Measurements from ENCODE around the gene LIN9.

Gene LIN9

DNA sequence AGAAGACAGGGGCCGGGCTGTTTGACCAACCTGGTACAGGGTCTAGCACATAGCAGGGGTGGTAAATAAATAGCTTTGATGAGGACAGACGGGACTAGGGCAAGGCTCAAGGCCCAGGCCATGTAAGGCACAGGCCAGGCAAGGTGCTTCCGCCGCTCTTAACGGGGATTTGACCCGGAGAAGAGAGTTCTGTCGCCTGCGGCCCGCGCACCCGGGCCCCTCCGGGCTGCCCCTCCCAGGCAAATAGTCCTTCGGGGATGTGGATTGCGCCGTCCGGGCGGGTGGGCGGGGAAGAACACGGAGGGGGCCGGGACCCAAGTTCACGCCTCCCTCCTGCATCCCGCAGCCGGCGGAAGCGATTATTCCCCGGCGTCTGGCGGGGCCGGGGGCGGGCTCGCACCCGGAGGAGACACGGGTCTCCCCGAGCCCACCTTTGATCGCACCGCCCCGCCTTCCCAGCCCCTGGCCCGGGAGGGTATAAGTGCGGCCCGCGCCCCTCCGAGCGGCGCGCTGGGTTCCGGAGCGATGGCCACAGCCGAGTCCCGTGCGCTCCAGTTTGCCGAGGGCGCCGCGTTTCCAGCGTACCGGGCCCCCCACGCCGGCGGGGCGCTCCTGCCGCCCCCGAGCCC, 85.7 kb downstream of the LIN9 start, which contains the start of gene MIXL1:
MIXL1 (plus strand) TSS at position 508 of the 629 bp plus-strand sequence; CDS start at position 526, 18 bp downstream.
- Histone ChIP-seq H3K4me3 (ENCODE audit: low read length in 2 of 2) (peak within 1 kb of the TSS; percentile 57 to 63), H3K9ac (ENCODE audit: low read depth in 1 of 2, low read length in 2 of 2) (peak within 1 kb of the TSS; percentile 24 to 51), H3K27ac (ENCODE audit: low read depth in 2 of 2, low read length in 2 of 2) (no peak within 1 kb of the TSS), H3K36me3 (ENCODE audit: control insufficient read depth in 2 of 2, insufficient read depth in 2 of 2, low read length in 2 of 2) (no peaks in the 10 kb centered on the region), H3K27me3 (ENCODE audit: control insufficient read depth in 2 of 2, insufficient read depth in 2 of 2, low read length in 2 of 2) (peaks cover 4 to 14% of the 10 kb centered on the region in 2 donors), H3K4me1 (ENCODE audit: control insufficient read depth in 2 of 2, insufficient read depth in 2 of 2, low read length in 2 of 2) (peaks cover 0 to 7% of the 10 kb centered on the region in 2 donors), H3K9me3 (ENCODE audit: control insufficient read depth in 2 of 2, low read length in 2 of 2) (no peaks in the 10 kb centered on the region)

DNA sequence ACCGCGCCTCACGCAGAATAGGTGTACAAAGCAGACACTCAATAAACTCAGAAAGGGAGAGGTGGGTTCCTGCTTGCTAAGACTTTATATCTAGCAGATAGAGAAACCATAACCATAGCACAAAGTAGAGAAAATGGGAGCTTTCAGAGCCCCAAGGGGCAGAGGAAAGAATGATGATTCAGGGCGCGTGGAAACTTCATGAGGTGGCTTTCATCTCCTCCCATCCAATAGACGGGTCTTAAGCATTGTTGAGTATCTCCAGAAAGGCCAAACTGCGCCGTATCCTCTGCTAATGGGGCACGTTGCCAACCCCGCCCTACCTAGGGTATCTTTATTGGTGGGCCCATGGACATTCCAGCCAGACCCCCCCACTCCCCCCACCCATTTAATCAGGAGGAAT, 86.3 kb downstream of the LIN9 start:
- no peak overlapping the region for H3K27ac ChIP-seq (ENCODE audit: low read depth in 2 of 2, low read length in 2 of 2)
- H3K9ac ChIP-seq (ENCODE audit: low read depth in 1 of 2, low read length in 2 of 2) = no peak overlapping the region
- H3K4me1 ChIP-seq (ENCODE audit: control insufficient read depth in 2 of 2, insufficient read depth in 2 of 2, low read length in 2 of 2) = peaks cover 0 to 7% of the 10 kb centered on the region in 2 donors
- no peaks in the 10 kb centered on the region for H3K9me3 ChIP-seq (ENCODE audit: control insufficient read depth in 2 of 2, low read length in 2 of 2)
- peaks cover 4 to 14% of the 10 kb centered on the region in 2 donors for H3K27me3 ChIP-seq (ENCODE audit: control insufficient read depth in 2 of 2, insufficient read depth in 2 of 2, low read length in 2 of 2)
- no peaks in the 10 kb centered on the region for H3K36me3 ChIP-seq (ENCODE audit: control insufficient read depth in 2 of 2, insufficient read depth in 2 of 2, low read length in 2 of 2)
- H3K4me3 ChIP-seq (ENCODE audit: low read length in 2 of 2) = no peak overlapping the region

- H3K27ac ChIP-seq (ENCODE audit: low read depth in 2 of 2, low read length in 2 of 2) = no peak overlapping the region
- H3K4me3 ChIP-seq (ENCODE audit: low read length in 2 of 2) = no peak overlapping the region
- no peaks in the 10 kb centered on the region for H3K9me3 ChIP-seq (ENCODE audit: control insufficient read depth in 2 of 2, low read length in 2 of 2)
- H3K36me3 ChIP-seq (ENCODE audit: control insufficient read depth in 2 of 2, insufficient read depth in 2 of 2, low read length in 2 of 2) = no peaks in the 10 kb centered on the region
- peaks cover 4 to 14% of the 10 kb centered on the region in 2 donors for H3K27me3 ChIP-seq (ENCODE audit: control insufficient read depth in 2 of 2, insufficient read depth in 2 of 2, low read length in 2 of 2)
- H3K4me1 ChIP-seq (ENCODE audit: control insufficient read depth in 2 of 2, insufficient read depth in 2 of 2, low read length in 2 of 2) = peaks cover 0 to 7% of the 10 kb centered on the region in 2 donors
- no peak overlapping the region for H3K9ac ChIP-seq (ENCODE audit: low read depth in 1 of 2, low read length in 2 of 2)
Measured at GRCh38 chr1:226220473-226221189, 88.3 kb downstream of the LIN9 start.

DNA sequence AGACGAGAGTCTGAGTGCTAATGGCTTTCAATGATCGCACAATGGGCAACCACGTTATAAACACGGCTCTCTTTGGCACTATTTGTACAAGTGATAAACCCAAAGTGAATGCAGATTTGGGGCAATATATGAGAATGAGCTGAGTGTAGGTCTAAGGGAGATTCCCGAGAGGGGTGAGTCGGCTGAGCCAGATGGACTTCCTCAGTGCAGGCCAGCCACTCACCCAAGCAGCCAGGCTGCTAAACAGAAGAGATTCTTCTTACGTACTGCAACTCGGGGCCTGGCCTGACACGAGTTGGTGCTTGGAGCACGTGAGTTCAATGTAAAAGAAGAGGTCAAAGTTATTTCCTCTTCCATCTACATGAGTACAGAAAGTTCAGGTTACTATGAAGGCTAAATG, 91.7 kb downstream of the LIN9 start:
- no peaks in the 10 kb centered on the region for H3K36me3 ChIP-seq (ENCODE audit: control insufficient read depth in 2 of 2, insufficient read depth in 2 of 2, low read length in 2 of 2)
- H3K9ac ChIP-seq (ENCODE audit: low read depth in 1 of 2, low read length in 2 of 2) = no peak overlapping the region
- no peaks in the 10 kb centered on the region for H3K27me3 ChIP-seq (ENCODE audit: control insufficient read depth in 2 of 2, insufficient read depth in 2 of 2, low read length in 2 of 2)
- no peak overlapping the region for H3K4me3 ChIP-seq (ENCODE audit: low read length in 2 of 2)
- H3K27ac ChIP-seq (ENCODE audit: low read depth in 2 of 2, low read length in 2 of 2) = no peak overlapping the region
- H3K4me1 ChIP-seq (ENCODE audit: control insufficient read depth in 2 of 2, insufficient read depth in 2 of 2, low read length in 2 of 2) = no peaks in the 10 kb centered on the region
- no peaks in the 10 kb centered on the region for H3K9me3 ChIP-seq (ENCODE audit: control insufficient read depth in 2 of 2, low read length in 2 of 2)

- no peaks in the 10 kb centered on the region for H3K27me3 ChIP-seq (ENCODE audit: control insufficient read depth in 2 of 2, insufficient read depth in 2 of 2, low read length in 2 of 2)
- no peaks in the 10 kb centered on the region for H3K36me3 ChIP-seq (ENCODE audit: control insufficient read depth in 2 of 2, insufficient read depth in 2 of 2, low read length in 2 of 2)
- H3K9ac ChIP-seq (ENCODE audit: low read depth in 1 of 2, low read length in 2 of 2) = no peak overlapping the region
- no peak overlapping the region for H3K27ac ChIP-seq (ENCODE audit: low read depth in 2 of 2, low read length in 2 of 2)
- H3K9me3 ChIP-seq (ENCODE audit: control insufficient read depth in 2 of 2, low read length in 2 of 2) = no peaks in the 10 kb centered on the region
- H3K4me1 ChIP-seq (ENCODE audit: control insufficient read depth in 2 of 2, insufficient read depth in 2 of 2, low read length in 2 of 2) = no peaks in the 10 kb centered on the region
- no peak overlapping the region for H3K4me3 ChIP-seq (ENCODE audit: low read length in 2 of 2)
Measured at GRCh38 chr1:226216056-226216455, 92.9 kb downstream of the LIN9 start.

DNA sequence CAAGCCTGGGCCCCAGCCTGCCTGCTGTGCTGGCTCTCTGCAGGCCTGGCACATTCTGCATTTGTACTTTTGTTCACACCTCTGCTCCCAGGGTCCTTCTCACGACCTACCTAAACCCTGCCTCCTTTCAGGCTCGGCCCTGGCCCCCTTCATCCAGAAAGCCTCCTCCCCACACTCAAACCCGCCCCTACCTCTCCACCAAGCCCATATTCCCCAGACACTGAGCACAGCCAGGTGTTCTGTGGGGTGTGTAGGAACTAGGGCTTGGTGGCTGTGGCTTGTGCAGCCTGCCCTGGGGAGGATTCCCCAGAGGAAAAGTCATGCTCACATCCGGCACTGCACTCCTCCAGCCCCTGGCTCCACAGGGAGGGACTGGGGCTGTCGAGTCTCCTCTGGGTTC, 93.7 kb downstream of the LIN9 start:
- Histone ChIP-seq H3K4me1 (ENCODE audit: control insufficient read depth in 2 of 2, insufficient read depth in 2 of 2, low read length in 2 of 2) (no peaks in the 10 kb centered on the region), H3K36me3 (ENCODE audit: control insufficient read depth in 2 of 2, insufficient read depth in 2 of 2, low read length in 2 of 2) (no peaks in the 10 kb centered on the region), H3K4me3 (ENCODE audit: low read length in 2 of 2) (no peak overlapping the region), H3K27ac (ENCODE audit: low read depth in 2 of 2, low read length in 2 of 2) (no peak overlapping the region), H3K9me3 (ENCODE audit: control insufficient read depth in 2 of 2, low read length in 2 of 2) (no peaks in the 10 kb centered on the region), H3K9ac (ENCODE audit: low read depth in 1 of 2, low read length in 2 of 2) (no peak overlapping the region), H3K27me3 (ENCODE audit: control insufficient read depth in 2 of 2, insufficient read depth in 2 of 2, low read length in 2 of 2) (no peaks in the 10 kb centered on the region)

GRCh38 chr1:226212545-226212944, 96.4 kb downstream of the LIN9 start:
- Histone ChIP-seq H3K4me1 (ENCODE audit: control insufficient read depth in 2 of 2, insufficient read depth in 2 of 2, low read length in 2 of 2) (no peaks in the 10 kb centered on the region), H3K9ac (ENCODE audit: low read depth in 1 of 2, low read length in 2 of 2) (no peak overlapping the region), H3K27ac (ENCODE audit: low read depth in 2 of 2, low read length in 2 of 2) (no peak overlapping the region), H3K4me3 (ENCODE audit: low read length in 2 of 2) (no peak overlapping the region), H3K9me3 (ENCODE audit: control insufficient read depth in 2 of 2, low read length in 2 of 2) (no peaks in the 10 kb centered on the region), H3K36me3 (ENCODE audit: control insufficient read depth in 2 of 2, insufficient read depth in 2 of 2, low read length in 2 of 2) (no peaks in the 10 kb centered on the region), H3K27me3 (ENCODE audit: control insufficient read depth in 2 of 2, insufficient read depth in 2 of 2, low read length in 2 of 2) (no peaks in the 10 kb centered on the region)

GRCh38 chr1:226211181-226211821, 97.7 kb downstream of the LIN9 start:
- no peak overlapping the region for H3K4me3 ChIP-seq (ENCODE audit: low read length in 2 of 2)
- no peak overlapping the region for H3K27ac ChIP-seq (ENCODE audit: low read depth in 2 of 2, low read length in 2 of 2)
- no peaks in the 10 kb centered on the region for H3K9me3 ChIP-seq (ENCODE audit: control insufficient read depth in 2 of 2, low read length in 2 of 2)
- H3K4me1 ChIP-seq (ENCODE audit: control insufficient read depth in 2 of 2, insufficient read depth in 2 of 2, low read length in 2 of 2) = no peaks in the 10 kb centered on the region
- no peaks in the 10 kb centered on the region for H3K36me3 ChIP-seq (ENCODE audit: control insufficient read depth in 2 of 2, insufficient read depth in 2 of 2, low read length in 2 of 2)
- no peak overlapping the region for H3K9ac ChIP-seq (ENCODE audit: low read depth in 1 of 2, low read length in 2 of 2)
- H3K27me3 ChIP-seq (ENCODE audit: control insufficient read depth in 2 of 2, insufficient read depth in 2 of 2, low read length in 2 of 2) = no peaks in the 10 kb centered on the region

- Histone ChIP-seq H3K9me3 (ENCODE audit: control insufficient read depth in 2 of 2, low read length in 2 of 2) (no peaks in the 10 kb centered on the region), H3K4me1 (ENCODE audit: control insufficient read depth in 2 of 2, insufficient read depth in 2 of 2, low read length in 2 of 2) (no peaks in the 10 kb centered on the region), H3K36me3 (ENCODE audit: control insufficient read depth in 2 of 2, insufficient read depth in 2 of 2, low read length in 2 of 2) (no peaks in the 10 kb centered on the region), H3K4me3 (ENCODE audit: low read length in 2 of 2) (no peak overlapping the region), H3K9ac (ENCODE audit: low read depth in 1 of 2, low read length in 2 of 2) (no peak overlapping the region), H3K27me3 (ENCODE audit: control insufficient read depth in 2 of 2, insufficient read depth in 2 of 2, low read length in 2 of 2) (no peaks in the 10 kb centered on the region), H3K27ac (ENCODE audit: low read depth in 2 of 2, low read length in 2 of 2) (no peak overlapping the region)
Measured at GRCh38 chr1:226210571-226211176, 98.3 kb downstream of the LIN9 start.

Measured in mucosa of rectum (tissue), 2 donors.